GM10266 (cell line): ENCODE data around the gene SMIM21.

Source experiments
- DNase-seq: peaks from one replicate; pipeline ENCODE4 v3.0.0; 2012; ENCODE audit errors: extremely low spot score
- TF ChIP-seq, protein P1 (sequence below): IDR thresholded peaks from 2 replicates; pipeline ENCODE4 v1.5.1; 2012; ENCODE audit warnings: mild to moderate bottlenecking, low read depth; ENCODE audit not compliant: control insufficient read depth, insufficient read depth; ENCODE audit errors: missing control alignments

The SMIM21 gene

GRCh38 chr18:75467851-75468250 lies 40.3 kb upstream of the SMIM21 start:
- DNase-seq: no peak
- TF ChIP-seq, protein P1, sequence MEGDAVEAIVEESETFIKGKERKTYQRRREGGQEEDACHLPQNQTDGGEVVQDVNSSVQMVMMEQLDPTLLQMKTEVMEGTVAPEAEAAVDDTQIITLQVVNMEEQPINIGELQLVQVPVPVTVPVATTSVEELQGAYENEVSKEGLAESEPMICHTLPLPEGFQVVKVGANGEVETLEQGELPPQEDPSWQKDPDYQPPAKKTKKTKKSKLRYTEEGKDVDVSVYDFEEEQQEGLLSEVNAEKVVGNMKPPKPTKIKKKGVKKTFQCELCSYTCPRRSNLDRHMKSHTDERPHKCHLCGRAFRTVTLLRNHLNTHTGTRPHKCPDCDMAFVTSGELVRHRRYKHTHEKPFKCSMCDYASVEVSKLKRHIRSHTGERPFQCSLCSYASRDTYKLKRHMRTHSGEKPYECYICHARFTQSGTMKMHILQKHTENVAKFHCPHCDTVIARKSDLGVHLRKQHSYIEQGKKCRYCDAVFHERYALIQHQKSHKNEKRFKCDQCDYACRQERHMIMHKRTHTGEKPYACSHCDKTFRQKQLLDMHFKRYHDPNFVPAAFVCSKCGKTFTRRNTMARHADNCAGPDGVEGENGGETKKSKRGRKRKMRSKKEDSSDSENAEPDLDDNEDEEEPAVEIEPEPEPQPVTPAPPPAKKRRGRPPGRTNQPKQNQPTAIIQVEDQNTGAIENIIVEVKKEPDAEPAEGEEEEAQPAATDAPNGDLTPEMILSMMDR: no peak

DNA sequence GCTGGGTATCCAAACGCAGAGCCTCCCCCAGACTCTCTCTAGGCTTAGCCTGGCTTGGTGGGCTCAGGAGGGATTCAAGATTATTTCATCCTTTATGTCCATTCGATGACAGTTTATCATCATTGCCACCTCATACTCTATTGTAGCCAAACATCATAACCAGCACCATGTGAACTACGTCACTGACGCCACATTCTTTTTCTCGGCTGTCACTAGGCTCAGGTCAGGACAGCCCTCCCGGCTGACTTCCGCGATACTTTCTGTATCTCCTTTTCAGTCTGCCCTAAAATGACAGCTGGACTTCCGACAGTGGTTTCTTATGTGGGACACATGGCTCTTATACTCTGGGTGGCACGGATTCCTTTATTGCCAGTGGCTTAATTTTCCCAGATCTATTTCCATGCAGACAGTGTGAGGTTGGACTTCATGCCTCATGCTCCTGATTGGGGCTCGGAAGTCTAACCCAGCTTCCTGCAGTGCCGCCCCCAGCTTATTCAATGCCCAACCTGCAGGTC lies 39.8 kb upstream of the SMIM21 start:
- TF ChIP-seq, protein P1: no peak
- no peak for DNase-seq

- TF ChIP-seq, protein P1: no peak
- no peak for DNase-seq
Observed at GRCh38 chr18:75464356-75464755, 36.9 kb upstream of the SMIM21 start.

- DNase-seq: no peak
- TF ChIP-seq, protein P1: no peak
Observed at GRCh38 chr18:75462178-75462832, 34.8 kb upstream of the SMIM21 start.

GRCh38 chr18:75456199-75456631 lies 28.7 kb upstream of the SMIM21 start:
- no peak for DNase-seq
- TF ChIP-seq, protein P1: no peak

- no peak for DNase-seq
- TF ChIP-seq, protein P1: no peak
Observed at GRCh38 chr18:75455249-75456198, 28.0 kb upstream of the SMIM21 start.
